Measurements from ENCODE around the gene FAM110D. TPM values are rescaled to one million over a fixed set of nuclear protein-coding genes. Genes with fewer than 3 reads are reported as not detected.
A peak's percentile ranks its signal among the peaks of the same experiment; 100 is the strongest.

FAM110D gene
- polyA plus RNA-seq, 1 of the 3 experiments (the other 2 are of a cell fraction), result 0.64 TPM

GRCh38 chr1:26159743-26160039 is 812 bp downstream of the FAM110D start:
- H3K4me2 ChIP-seq, result peak overlapping the region; percentile 8; the same call in 1 of the 2 replicates
- H3K79me2 ChIP-seq (ENCODE audit: insufficient read depth), result no peaks in the 10 kb centered on the region
- TF ChIP-seq POLR2AphosphoS5 (IDR thresholded peaks at IDR 0.05; ENCODE audit: low read depth, low read length), result no peak
- TF ChIP-seq FOXM1 (IDR thresholded peaks at IDR 0.05; ENCODE audit: low read depth), result no peak
- TF ChIP-seq SIN3A (IDR thresholded peaks at IDR 0.05; ENCODE audit: borderline replicate concordance, low read depth, low read length), result no peak
- no peak for TF ChIP-seq GATA2 (CRISPR knock-in tag; IDR thresholded peaks at IDR 0.05)
- TF ChIP-seq, protein P1, sequence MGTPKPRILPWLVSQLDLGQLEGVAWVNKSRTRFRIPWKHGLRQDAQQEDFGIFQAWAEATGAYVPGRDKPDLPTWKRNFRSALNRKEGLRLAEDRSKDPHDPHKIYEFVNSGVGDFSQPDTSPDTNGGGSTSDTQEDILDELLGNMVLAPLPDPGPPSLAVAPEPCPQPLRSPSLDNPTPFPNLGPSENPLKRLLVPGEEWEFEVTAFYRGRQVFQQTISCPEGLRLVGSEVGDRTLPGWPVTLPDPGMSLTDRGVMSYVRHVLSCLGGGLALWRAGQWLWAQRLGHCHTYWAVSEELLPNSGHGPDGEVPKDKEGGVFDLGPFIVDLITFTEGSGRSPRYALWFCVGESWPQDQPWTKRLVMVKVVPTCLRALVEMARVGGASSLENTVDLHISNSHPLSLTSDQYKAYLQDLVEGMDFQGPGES (IDR thresholded peaks at IDR 0.05; ENCODE audit: low read depth, low read length), result no peak
- TF ChIP-seq TEAD4 (IDR thresholded peaks at IDR 0.05; ENCODE audit: borderline replicate concordance, insufficient read depth), result no peak
- TF ChIP-seq, protein P2, sequence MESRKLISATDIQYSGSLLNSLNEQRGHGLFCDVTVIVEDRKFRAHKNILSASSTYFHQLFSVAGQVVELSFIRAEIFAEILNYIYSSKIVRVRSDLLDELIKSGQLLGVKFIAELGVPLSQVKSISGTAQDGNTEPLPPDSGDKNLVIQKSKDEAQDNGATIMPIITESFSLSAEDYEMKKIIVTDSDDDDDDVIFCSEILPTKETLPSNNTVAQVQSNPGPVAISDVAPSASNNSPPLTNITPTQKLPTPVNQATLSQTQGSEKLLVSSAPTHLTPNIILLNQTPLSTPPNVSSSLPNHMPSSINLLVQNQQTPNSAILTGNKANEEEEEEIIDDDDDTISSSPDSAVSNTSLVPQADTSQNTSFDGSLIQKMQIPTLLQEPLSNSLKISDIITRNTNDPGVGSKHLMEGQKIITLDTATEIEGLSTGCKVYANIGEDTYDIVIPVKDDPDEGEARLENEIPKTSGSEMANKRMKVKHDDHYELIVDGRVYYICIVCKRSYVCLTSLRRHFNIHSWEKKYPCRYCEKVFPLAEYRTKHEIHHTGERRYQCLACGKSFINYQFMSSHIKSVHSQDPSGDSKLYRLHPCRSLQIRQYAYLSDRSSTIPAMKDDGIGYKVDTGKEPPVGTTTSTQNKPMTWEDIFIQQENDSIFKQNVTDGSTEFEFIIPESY (IDR thresholded peaks at IDR 0.05; ENCODE audit: borderline replicate concordance, low read depth), result no peak
- TF ChIP-seq RAD21 (IDR thresholded peaks at IDR 0.05; ENCODE audit: low read length), result no peak
- no peak for TF ChIP-seq RCOR1 (IDR thresholded peaks at IDR 0.05; ENCODE audit: low read length)
- TF ChIP-seq TCF12 (IDR thresholded peaks at IDR 0.05), result no peak
- no peak for TF ChIP-seq SMC3 (IDR thresholded peaks at IDR 0.05; ENCODE audit: low read depth, low read length)
- TF ChIP-seq EP300 (IDR thresholded peaks at IDR 0.05; ENCODE audit: borderline replicate concordance in 1 of 2, low read depth in 1 of 2, low read length in 1 of 2), result no peak
- DNase-seq, result no peak
- H4K20me1 ChIP-seq (ENCODE audit: insufficient read depth), result no peaks in the 10 kb centered on the region
- no peaks in the 10 kb centered on the region for H3F3A ChIP-seq (replicated peaks; ENCODE audit: insufficient read depth)
- H3K9me3 ChIP-seq, result no peaks in the 10 kb centered on the region
- no peaks in the 10 kb centered on the region for H3K27me3 ChIP-seq (ENCODE audit: insufficient read depth)
- H3K9me2 ChIP-seq, result no peaks in the 10 kb centered on the region
- WGBS (ENCODE audit: low lambda C conversion rate), result 78% methylated on average over 4 of the region's 4 CpGs
- H2AFZ ChIP-seq (ENCODE audit: low read depth), result no peak overlapping the region
- peak overlapping the region in 1 of 2 experiments; percentile 43; a peak in 2 of 4 replicates for H3K4me3 ChIP-seq (ENCODE audit: low read depth in 2 of 2, low read length in 1 of 2)
- ChIA-PET CTCF (interaction anchor here (13.7 kb wide), 1 partner anchor 13 kb away, joined by 131 read pairs; no protein-coding TSS in a partner anchor), POLR2A (no interaction called here)
- no peak overlapping the region for H3K27ac ChIP-seq (ENCODE audit: low read depth in 2 of 2, low read length in 1 of 2)
- peaks cover 6 to 36% of the 10 kb centered on the region in 2 experiments; a peak in 1 of 4 replicates for H3K4me1 ChIP-seq (ENCODE audit: control insufficient read depth in 1 of 2, insufficient read depth in 2 of 2, low read depth in 1 of 2, low read length in 1 of 2)
- no peaks in the 10 kb centered on the region for H3K36me3 ChIP-seq (replicated peaks in 1 of 2; ENCODE audit: control insufficient read depth in 1 of 2, insufficient read depth in 2 of 2, low read length in 1 of 2)
- H3K9ac ChIP-seq, result no peak overlapping the region

DNA sequence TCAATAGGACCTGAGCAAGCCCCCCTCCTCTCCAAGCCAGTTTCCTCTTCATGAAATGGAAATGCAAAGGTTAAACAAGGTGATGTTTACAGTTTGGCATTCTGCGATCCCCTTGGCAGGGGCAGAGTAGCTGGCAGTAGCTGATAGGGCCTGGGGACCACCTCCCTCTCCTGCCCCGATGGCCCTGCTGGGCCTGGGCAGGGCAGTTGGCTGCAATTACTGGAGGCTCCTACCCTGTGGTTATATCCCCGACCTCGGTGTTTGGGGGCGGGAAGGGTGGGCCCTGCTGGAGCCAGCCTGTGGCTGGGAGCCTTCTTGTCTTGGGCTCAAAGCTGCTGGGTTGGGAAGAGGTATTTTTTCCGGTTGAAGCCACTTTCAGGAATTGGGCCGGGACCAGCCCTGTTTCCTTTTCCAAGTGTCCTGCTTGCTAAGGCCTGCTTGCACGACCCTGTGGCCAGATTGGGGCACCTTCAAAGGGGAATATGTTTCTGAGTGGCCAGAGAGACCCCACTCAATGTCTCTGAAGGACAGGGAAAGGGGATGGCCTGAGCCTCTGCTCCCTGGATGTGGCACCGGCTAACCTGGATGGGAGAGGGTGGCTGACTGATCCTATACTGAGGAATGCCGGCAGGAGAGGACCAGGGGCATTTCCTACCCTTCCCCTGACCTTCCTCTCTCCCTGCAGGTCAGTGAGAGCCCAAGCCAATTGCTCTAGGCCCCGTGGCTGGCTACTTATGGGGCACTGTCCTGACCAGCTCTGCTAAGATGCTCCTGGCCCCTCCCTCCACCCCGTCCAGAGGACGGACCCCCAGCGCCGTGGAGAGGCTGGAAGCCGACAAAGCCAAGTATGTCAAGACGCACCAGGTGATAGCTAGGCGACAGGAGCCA is 1.9 kb downstream of the FAM110D start:
- no peaks in the 10 kb centered on the region for H3K27me3 ChIP-seq (ENCODE audit: insufficient read depth)
- no peak overlapping the region for H3K9ac ChIP-seq
- CTCF ChIA-PET, result interaction anchor here (1.0 to 13.7 kb wide), 8 partner anchors 9 to 161 kb away, joined by 3 to 131 read pairs (median 5); partner anchors contain the start of genes CEP85 and ZNF593
- H3K79me2 ChIP-seq (ENCODE audit: insufficient read depth), result no peaks in the 10 kb centered on the region
- WGBS (ENCODE audit: low lambda C conversion rate), result 82% methylated on average over 3 of the region's 18 CpGs
- POLR2A ChIA-PET, result interaction anchor here (0.7 to 1.5 kb wide), 2 partner anchors 49 to 73 kb away, joined by 3 read pairs; partner anchors contain the start of genes CEP85 and PDIK1L
- no peak overlapping the region for H2AFZ ChIP-seq (ENCODE audit: low read depth)
- no peak for DNase-seq
- no peak overlapping the region for H3K4me2 ChIP-seq
- H3K4me3 ChIP-seq (ENCODE audit: low read depth in 2 of 2, low read length in 1 of 2), result no peak overlapping the region
- no peaks in the 10 kb centered on the region for H3K9me2 ChIP-seq
- H3K27ac ChIP-seq (ENCODE audit: low read depth in 2 of 2, low read length in 1 of 2), result no peak overlapping the region
- no peaks in the 10 kb centered on the region for H3K36me3 ChIP-seq (replicated peaks in 1 of 2; ENCODE audit: control insufficient read depth in 1 of 2, insufficient read depth in 2 of 2, low read length in 1 of 2)
- H4K20me1 ChIP-seq (ENCODE audit: insufficient read depth), result no peaks in the 10 kb centered on the region
- H3F3A ChIP-seq (replicated peaks; ENCODE audit: insufficient read depth), result no peaks in the 10 kb centered on the region
- H3K4me1 ChIP-seq (ENCODE audit: control insufficient read depth in 1 of 2, insufficient read depth in 2 of 2, low read depth in 1 of 2, low read length in 1 of 2), result peaks cover 6 to 32% of the 10 kb centered on the region in 2 experiments; a peak in 1 of 4 replicates
- H3K9me3 ChIP-seq, result no peaks in the 10 kb centered on the region
- TF ChIP-seq FOXM1 (IDR thresholded peaks at IDR 0.05; ENCODE audit: low read depth) (no peak), ELF1 (IDR thresholded peaks at IDR 0.05) (no peak), EP300 (IDR thresholded peaks at IDR 0.05; ENCODE audit: borderline replicate concordance in 1 of 2, low read depth in 1 of 2, low read length in 1 of 2) (no peak), CTCF (IDR thresholded peaks at IDR 0.05) (no peak), USF2 (IDR thresholded peaks at IDR 0.05; ENCODE audit: borderline replicate concordance, low read depth, low read length) (no peak), PBX3 (IDR thresholded peaks at IDR 0.05) (no peak)
- TF ChIP-seq, protein P3, sequence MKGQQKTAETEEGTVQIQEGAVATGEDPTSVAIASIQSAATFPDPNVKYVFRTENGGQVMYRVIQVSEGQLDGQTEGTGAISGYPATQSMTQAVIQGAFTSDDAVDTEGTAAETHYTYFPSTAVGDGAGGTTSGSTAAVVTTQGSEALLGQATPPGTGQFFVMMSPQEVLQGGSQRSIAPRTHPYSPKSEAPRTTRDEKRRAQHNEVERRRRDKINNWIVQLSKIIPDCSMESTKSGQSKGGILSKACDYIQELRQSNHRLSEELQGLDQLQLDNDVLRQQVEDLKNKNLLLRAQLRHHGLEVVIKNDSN (IDR thresholded peaks at IDR 0.05; ENCODE audit: borderline replicate concordance, low read depth), result no peak
- TF ChIP-seq, protein P4, sequence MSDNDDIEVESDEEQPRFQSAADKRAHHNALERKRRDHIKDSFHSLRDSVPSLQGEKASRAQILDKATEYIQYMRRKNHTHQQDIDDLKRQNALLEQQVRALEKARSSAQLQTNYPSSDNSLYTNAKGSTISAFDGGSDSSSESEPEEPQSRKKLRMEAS (IDR thresholded peaks at IDR 0.05; ENCODE audit: low read depth), result no peak
